ENCODE data around the gene TECPR2. TPM values are rescaled to one million over a fixed set of nuclear protein-coding genes. Genes with fewer than 3 reads are reported as not detected.

TECPR2 gene, protein sequence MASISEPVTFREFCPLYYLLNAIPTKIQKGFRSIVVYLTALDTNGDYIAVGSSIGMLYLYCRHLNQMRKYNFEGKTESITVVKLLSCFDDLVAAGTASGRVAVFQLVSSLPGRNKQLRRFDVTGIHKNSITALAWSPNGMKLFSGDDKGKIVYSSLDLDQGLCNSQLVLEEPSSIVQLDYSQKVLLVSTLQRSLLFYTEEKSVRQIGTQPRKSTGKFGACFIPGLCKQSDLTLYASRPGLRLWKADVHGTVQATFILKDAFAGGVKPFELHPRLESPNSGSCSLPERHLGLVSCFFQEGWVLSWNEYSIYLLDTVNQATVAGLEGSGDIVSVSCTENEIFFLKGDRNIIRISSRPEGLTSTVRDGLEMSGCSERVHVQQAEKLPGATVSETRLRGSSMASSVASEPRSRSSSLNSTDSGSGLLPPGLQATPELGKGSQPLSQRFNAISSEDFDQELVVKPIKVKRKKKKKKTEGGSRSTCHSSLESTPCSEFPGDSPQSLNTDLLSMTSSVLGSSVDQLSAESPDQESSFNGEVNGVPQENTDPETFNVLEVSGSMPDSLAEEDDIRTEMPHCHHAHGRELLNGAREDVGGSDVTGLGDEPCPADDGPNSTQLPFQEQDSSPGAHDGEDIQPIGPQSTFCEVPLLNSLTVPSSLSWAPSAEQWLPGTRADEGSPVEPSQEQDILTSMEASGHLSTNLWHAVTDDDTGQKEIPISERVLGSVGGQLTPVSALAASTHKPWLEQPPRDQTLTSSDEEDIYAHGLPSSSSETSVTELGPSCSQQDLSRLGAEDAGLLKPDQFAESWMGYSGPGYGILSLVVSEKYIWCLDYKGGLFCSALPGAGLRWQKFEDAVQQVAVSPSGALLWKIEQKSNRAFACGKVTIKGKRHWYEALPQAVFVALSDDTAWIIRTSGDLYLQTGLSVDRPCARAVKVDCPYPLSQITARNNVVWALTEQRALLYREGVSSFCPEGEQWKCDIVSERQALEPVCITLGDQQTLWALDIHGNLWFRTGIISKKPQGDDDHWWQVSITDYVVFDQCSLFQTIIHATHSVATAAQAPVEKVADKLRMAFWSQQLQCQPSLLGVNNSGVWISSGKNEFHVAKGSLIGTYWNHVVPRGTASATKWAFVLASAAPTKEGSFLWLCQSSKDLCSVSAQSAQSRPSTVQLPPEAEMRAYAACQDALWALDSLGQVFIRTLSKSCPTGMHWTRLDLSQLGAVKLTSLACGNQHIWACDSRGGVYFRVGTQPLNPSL (N-terminal part only)
- total RNA-seq: 10 to 100 TPM; 25.0 to 59.2 TPM

DNA sequence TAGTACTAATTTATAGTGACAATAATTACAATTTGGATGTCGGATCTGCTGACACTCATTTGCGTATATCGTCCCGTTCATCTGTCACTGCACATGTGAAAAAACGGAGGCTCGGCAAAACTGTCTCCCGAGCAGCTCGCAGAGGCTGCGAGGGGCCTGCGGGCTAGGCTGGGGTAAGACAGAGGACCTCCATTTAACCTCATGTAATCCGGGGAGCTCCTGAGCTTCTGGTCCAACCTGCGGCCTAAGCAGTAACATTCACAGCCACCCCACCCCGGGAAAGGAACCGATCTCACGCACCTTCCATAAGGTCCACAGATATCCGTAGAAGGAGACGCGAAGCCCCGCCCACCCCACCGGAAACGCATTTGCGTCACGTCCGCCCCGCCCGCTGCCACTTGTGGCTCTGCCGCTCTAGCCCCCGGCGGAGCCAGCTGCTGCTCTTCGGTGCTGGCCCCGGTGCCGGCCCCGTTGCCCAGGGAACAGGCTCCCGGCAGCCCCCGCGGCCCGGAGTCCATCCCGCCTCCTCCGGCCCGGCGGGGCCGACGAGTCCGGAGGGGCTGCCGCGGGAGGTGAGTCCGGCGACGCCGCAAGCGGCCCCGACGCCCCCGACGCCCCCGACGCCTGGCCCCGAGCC lies at the start of gene TECPR2, which contains the start of gene CINP:
Gene TECPR2, plus strand, starts transcription at position 397 of the 637 bp plus-strand sequence. CDS start 13,781 bp downstream, outside the sequence.
Gene CINP, minus strand, starts transcription at position 346 of the 637 bp plus-strand sequence. Its CDS starts 39 bp downstream, at position 307.

DNA sequence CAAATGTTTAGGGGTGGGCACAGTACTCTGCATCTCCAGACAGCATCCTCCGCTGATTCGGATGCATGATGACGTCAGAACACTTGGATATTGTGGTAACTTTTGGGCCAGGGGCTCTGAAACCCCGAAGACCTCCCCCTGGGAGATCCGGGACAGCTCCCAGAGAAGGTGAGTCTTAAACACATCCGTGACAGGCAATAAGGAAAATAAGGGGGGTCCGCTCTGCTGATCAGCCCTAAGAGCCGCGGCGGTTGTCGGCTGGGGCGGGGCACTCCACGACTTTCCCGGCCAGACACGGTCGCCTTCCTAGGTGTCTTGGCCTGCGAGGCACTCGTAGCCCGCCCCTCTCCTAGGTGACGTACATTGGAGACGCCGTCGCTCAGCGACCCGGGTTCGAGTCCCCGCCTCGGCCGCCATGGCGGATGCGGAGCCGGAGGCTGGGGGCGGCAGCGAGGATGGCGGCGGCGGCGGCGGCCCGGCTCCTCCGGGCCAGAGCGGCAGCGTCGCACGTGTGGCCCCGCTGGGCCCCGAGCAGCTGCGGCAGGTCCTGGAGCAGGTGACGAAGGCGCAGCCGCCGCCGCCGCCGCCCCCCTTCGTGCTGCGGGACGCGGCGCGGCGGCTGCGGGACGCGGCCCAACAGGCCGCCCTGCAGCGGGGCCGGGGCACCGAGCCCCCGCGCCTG lies 43.2 kb upstream of the TECPR2 start, which contains the start of gene ZNF839:
Gene ZNF839, plus strand, starts transcription at position 396 of the 682 bp plus-strand sequence. Its CDS starts 20 bp downstream, at position 416.

DNA sequence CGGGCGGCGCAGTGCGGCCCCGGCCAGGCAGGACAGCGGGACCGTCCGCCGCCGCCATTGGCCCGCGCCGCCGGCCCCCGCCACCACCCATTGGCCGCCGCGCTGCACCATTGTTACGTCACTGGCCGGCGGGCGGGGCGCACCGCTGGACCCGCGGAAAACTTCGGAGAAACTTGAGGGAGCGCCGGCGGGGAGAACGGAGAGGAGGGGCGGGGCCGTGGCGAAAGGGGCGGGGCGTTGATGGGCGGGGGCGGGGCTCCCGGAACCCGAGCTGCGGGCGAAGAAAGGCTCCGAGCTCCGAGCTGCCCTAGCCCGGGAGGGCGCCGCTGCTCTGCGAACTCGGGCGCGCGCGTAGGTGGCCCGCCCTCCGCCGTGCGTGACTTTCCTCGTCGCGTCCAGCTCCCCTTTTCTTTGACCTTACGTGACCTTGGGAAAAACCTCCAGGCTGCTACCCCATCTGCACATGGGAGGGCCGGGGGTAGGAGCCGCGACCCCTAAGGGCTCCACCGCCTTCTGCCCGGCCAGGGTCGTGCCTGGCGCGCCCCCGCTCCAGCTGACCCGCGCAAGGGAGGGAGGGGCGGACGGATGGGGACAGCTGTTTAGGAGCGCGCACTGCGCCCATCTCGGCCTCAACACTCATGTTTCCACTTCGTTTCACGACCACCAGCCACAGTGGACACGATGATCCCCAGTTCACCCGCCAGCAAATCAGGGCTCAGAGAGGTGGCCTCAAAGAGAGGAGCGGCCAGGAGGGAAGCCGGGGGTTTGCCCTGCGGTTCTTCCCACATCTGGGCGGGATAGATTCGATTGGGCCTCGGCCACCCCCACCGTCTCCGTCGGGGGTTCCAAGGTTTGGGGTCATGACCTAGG lies 147.2 kb downstream of the TECPR2 start, which contains the start of gene ANKRD9:
Gene ANKRD9, minus strand, starts transcription at position 31 of the 870 bp plus-strand sequence. CDS start 1,887 bp downstream, outside the sequence.

Small RNAs within 50 kb of the gene (small RNA-seq; reads per million reads assigned to genes)
- gene MIR4309: 0 reads per million in 2 donors

Other genes with a start within 250 kb of the TECPR2 start
- 10 to 100 TPM; 13.8 to 15.7 TPM for gene WDR20, start 223.0 kb upstream of the TECPR2 start, total RNA-seq
- 10 to 100 TPM; 39.3 to 89.5 TPM for gene MOK, start 57.8 kb upstream of the TECPR2 start, total RNA-seq
- 10 to 100 TPM; 10.7 to 13.4 TPM for gene ZNF839, start 43.2 kb upstream of the TECPR2 start, total RNA-seq
- 10 to 100 TPM; 49.2 to 76.9 TPM for gene CINP, start 51 bp upstream of the TECPR2 start, total RNA-seq
- 100 to 1,000 TPM in 1 of 2 donors, 10 to 100 TPM in 1; 99.8 to 106 TPM for gene ANKRD9, start 146.8 kb downstream of the TECPR2 start, total RNA-seq
- 10 to 100 TPM in 1 of 2 donors, 1 to 10 TPM in 1; 9.6 to 14.0 TPM for gene RCOR1, start 229.7 kb downstream of the TECPR2 start, total RNA-seq